GM18517 (cell line): Measurements from ENCODE around the gene SLC16A3.

Source experiments
- ATAC-seq: cut with Tn5 transposase; IDR thresholded peaks from one replicate; pipeline ENCODE4 v1.9.1; 2021; ENCODE audit warnings: mild to moderate bottlenecking, moderate library complexity; ENCODE audit not compliant: unreplicated experiment

Gene SLC16A3

GRCh38 chr17:82235056-82235774, 6.4 kb downstream of the SLC16A3 start:
- ATAC-seq = no peak

GRCh38 chr17:82235775-82236141, 6.9 kb downstream of the SLC16A3 start:
- no peak for ATAC-seq

DNA sequence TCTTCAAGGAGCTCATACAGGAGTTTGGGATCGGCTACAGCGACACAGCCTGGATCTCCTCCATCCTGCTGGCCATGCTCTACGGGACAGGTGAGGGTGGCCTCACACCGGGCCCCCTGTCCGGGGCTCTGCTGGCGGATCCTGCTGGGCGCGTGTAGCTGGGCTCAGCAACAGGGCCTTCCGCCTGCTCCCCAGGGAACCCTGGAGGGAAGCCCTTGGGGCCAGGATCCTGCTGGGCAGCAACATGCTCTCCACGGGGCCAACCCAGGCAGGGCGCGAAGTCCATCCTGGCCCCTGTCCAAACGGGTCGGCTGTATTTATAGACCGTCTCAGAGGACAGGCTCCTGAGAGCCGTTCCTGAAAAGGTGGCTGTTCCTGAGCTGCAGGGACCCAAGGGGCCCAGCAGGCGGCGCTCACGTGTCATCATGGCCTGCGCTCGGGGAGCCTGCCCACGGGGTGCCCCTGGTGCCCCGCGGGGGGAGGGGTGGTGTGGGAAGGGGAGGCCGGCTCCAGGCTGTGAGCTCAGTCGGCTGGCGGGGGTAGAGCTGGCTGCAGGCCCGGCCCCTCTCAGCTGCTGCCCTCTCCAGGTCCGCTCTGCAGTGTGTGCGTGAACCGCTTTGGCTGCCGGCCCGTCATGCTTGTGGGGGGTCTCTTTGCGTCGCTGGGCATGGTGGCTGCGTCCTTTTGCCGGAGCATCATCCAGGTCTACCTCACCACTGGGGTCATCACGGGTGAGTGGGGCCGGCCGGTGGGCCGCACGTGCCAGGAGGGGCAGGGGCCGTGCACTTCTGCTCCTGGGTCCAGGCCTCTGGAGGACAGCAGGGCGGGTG, 7.5 kb downstream of the SLC16A3 start:
- ATAC-seq = no peak

GRCh38 chr17:82237083-82237745, 8.4 kb downstream of the SLC16A3 start:
- ATAC-seq = no peak

DNA sequence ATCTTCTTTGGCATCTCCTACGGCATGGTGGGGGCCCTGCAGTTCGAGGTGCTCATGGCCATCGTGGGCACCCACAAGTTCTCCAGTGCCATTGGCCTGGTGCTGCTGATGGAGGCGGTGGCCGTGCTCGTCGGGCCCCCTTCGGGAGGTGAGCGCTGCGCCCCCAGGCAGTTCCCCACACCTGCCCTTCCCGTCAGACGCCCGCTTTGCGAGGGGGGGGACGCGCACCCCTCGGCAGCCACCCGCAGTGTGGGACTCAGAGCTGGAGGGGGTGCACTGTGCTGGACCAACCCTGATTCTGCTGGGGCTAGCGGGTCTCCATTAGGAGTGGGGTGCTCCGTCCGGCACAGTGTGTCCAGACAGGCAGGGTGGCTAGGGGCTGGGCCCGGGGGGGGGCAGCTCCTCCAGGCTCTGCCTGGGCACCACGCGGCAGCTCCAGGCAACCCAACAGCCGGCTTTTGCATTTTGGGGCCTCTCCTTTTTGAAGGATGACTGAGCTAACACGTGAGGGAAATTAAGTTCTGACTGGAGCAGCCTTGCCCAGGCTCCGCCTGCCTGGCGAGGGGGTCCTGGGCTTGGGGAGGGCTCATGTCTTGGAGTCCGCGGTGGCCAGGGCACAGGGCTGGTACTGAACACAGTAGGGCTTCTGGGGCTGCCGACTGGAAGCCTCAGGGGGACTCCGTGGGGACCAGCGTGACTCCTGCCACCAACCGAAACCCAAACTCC, 9.1 kb downstream of the SLC16A3 start:
- ATAC-seq = no peak

DNA sequence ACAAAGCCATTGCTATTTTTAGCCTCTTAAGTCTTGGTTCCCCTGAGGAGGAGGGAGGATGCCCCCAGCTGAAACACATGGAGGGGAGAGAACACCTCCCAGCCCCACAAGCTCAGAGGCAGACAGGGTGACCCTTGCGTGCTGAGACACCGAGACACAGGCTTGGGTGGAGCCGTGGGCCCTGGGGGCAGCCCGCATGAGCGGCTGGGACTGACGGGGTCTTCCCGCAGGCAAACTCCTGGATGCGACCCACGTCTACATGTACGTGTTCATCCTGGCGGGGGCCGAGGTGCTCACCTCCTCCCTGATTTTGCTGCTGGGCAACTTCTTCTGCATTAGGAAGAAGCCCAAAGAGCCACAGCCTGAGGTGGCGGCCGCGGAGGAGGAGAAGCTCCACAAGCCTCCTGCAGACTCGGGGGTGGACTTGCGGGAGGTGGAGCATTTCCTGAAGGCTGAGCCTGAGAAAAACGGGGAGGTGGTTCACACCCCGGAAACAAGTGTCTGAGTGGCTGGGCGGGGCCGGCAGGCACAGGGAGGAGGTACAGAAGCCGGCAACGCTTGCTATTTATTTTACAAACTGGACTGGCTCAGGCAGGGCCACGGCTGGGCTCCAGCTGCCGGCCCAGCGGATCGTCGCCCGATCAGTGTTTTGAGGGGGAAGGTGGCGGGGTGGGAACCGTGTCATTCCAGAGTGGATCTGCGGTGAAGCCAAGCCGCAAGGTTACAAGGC, 9.8 kb downstream of the SLC16A3 start:
- no peak for ATAC-seq

- no peak for ATAC-seq
Observed at GRCh38 chr17:82239401-82239925, 10.6 kb downstream of the SLC16A3 start.

GRCh38 chr17:82239926-82240505, 11.2 kb downstream of the SLC16A3 start:
- ATAC-seq = no peak

DNA sequence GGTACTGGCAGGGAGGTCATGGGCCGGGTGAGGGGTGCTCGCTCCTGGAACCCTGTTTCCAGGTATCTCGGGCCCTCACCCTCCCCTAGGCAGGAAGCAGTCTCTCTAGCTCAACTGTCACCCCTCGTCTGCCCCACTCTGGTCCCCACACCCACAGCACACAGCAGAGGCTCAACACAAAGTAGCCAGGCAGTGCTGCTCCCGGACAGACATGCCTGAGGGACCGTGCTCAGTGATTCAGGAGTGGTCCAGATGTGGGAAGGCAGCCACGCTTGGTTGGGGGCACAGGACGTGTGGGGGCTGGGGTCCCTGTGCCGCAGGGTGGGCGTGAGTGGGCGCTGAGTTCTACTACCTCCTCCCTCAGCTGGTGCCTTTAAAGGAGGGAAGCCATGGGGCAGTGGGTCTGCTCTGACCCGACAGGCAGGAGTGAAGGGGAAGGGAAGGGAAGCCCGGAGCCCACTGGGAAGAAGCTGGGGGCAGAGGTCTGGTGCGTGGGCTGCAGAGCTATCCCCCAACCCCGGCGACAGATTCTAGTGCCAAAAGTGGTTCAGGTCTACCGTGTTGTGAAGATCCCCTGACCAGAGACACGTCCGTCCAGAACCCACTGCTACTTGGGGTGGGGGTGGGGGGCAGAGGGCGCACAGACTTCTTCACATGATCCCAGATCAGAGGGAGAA, 11.8 kb downstream of the SLC16A3 start:
- no peak for ATAC-seq

DNA sequence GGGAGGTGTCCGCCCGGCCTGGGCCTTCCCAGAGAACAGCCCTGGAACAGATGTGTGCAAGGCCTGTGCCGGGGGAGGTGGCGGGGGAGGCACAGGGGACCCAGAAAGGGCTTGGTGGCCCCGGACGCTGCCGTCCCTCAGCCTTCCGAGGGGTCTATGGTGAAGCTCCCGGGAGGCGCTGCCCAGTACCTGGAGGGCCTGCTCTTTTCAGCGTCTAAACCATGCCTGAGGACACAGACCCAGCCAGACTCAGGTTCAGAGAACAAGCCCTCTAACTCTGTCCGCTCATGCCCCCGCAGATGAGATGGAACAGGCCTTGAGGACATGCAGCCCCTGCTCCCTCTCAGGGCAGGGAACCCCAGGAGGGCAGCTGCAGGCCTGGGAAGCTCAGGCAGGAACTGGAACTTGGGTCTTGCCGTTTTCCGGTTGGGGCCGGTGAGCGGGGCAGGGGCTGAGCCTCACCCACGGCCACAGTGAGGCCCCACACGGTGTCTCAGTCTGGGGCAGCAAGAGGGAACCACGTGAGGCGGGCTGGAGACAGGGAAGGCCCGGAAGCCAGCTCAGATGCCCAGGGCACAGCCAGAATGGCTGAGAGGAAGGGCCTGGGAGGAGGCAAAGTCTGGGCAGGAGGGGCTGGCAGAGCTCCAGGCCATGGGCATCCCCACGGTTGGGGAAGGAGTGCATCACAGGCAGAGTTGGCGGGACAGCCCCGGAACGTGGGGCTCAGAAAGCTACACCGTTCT, 12.5 kb downstream of the SLC16A3 start:
- no peak for ATAC-seq

- ATAC-seq = no peak
Observed at GRCh38 chr17:82241926-82242697, 13.3 kb downstream of the SLC16A3 start.

- ATAC-seq = no peak
Observed at GRCh38 chr17:82242698-82242976, 13.8 kb downstream of the SLC16A3 start.

DNA sequence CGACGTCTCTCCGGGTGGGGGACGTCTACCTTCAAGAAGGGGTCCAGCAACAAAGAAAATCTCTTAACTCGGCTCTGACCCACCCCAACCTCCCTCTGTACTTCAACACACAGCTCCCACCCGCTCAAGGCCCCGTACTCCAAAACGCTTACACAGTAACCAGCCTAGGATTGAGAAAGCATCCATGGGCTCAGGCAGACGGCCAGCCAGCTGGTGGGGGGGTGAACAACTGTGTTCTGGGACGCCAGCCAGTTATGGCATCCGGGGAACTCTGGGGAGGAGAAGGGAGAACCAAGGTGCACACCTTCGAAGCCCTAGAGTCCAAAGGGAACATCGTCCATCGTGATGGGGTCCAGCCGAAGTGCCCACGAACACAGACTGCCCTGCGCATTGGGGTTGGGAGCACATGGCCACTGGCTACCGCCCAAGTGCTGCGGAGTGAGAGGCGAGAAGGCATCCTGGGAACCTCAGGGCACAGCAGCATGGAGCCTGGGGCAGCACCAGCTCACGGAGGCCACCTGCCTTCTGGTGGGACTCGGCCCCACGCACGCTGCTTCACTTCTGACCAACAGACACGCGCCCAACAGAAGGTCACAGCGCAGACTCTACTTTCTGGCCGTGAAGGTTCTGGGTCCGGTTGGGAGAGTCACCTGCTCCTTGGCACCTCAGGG, 14.3 kb downstream of the SLC16A3 start:
- ATAC-seq = no peak

DNA sequence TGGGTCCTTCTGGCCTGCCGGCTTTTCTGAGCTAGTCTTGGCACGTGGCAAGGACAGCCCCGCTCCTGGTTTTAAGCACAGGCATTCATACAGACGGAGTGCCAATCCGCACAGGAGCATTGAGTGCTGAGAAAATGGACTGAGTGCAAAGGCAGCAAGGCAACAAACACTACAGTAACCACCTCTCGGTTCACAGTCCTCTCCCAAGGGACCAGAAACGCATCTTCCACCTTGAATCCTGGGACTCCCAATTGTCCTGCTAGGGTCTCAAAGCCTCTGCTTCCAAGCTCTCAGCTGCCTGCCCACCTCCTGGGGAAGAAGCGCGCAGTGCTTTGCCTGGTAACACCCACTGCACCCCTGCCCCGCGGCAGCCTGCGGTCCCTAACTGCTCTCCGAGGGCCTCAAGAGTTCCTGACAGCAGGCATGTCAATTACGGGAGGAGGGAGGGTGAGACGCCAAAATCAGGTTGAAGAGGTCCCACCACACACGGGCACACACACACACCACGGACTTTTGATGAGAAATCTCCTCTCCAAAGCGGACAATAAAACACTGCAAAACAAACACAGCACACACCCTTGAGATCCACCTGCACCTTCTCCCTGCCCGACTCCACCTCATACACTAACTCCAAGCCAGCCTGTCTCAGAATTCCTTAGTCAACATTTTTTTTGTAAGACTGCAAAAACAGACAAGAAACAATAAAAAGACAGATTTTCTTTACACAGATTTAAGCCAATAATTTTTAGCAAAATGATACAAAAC, 15.0 kb downstream of the SLC16A3 start:
- no peak for ATAC-seq

GRCh38 chr17:82244413-82245133, 15.7 kb downstream of the SLC16A3 start:
- no peak for ATAC-seq
